ENCODE results near the gene CBLC.

CBLC gene

GRCh38 chr19:44819246-44819832, 41.6 kb downstream of the CBLC start:
- no peak for TF ChIP-seq CTCF (IDR thresholded peaks at IDR 0.05)
- Histone ChIP-seq H3K27ac (no peak overlapping the region), H3K36me3 (ENCODE audit: control insufficient read depth, insufficient read depth, low read length) (no peaks in the 10 kb centered on the region), H3K9ac (no peak overlapping the region), H3K27me3 (ENCODE audit: control insufficient read depth, insufficient read depth, low read length) (no peaks in the 10 kb centered on the region), H3K9me3 (ENCODE audit: control insufficient read depth, low read length) (no peaks in the 10 kb centered on the region), H2AFZ (no peak overlapping the region), H3K4me2 (ENCODE audit: low read length) (no peak overlapping the region), H3K79me2 (no peaks in the 10 kb centered on the region), H3K4me3 (ENCODE audit: low read depth, low read length) (no peak overlapping the region), H3K4me1 (no peaks in the 10 kb centered on the region)

- peaks cover 3% of the 10 kb centered on the region for H3K4me1 ChIP-seq
Observed at GRCh38 chr19:44820648-44821609, 43.2 kb downstream of the CBLC start.

GRCh38 chr19:44822177-44822576, 44.5 kb downstream of the CBLC start:
- no peak overlapping the region for H2AFZ ChIP-seq
- no peak overlapping the region for H3K27ac ChIP-seq

More at GRCh38 chr19:44820648-44821609, 43.2 kb downstream of the CBLC start:
- no peak for TF ChIP-seq CTCF (IDR thresholded peaks at IDR 0.05)
- Histone ChIP-seq H3K27me3 (ENCODE audit: control insufficient read depth, insufficient read depth, low read length) (no peaks in the 10 kb centered on the region), H3K4me2 (ENCODE audit: low read length) (no peak overlapping the region), H3K9ac (no peak overlapping the region), H3K79me2 (no peaks in the 10 kb centered on the region), H3K27ac (no peak overlapping the region), H2AFZ (no peak overlapping the region), H3K4me3 (ENCODE audit: low read depth, low read length) (no peak overlapping the region), H3K36me3 (ENCODE audit: control insufficient read depth, insufficient read depth, low read length) (no peaks in the 10 kb centered on the region), H3K9me3 (ENCODE audit: control insufficient read depth, low read length) (no peaks in the 10 kb centered on the region)

GRCh38 chr19:44822670-44823372, 45.1 kb downstream of the CBLC start:
- peaks cover 3% of the 10 kb centered on the region for H3K4me1 ChIP-seq
- H2AFZ ChIP-seq, result no peak overlapping the region
- no peaks in the 10 kb centered on the region for H3K79me2 ChIP-seq
- no peak overlapping the region for H3K4me3 ChIP-seq (ENCODE audit: low read depth, low read length)
- no peaks in the 10 kb centered on the region for H3K9me3 ChIP-seq (ENCODE audit: control insufficient read depth, low read length)
- H3K9ac ChIP-seq, result no peak overlapping the region
- H3K27me3 ChIP-seq (ENCODE audit: control insufficient read depth, insufficient read depth, low read length), result no peaks in the 10 kb centered on the region
- TF ChIP-seq CTCF (IDR thresholded peaks at IDR 0.05), result no peak
- no peak overlapping the region for H3K4me2 ChIP-seq (ENCODE audit: low read length)
- H3K36me3 ChIP-seq (ENCODE audit: control insufficient read depth, insufficient read depth, low read length), result no peaks in the 10 kb centered on the region
- no peak overlapping the region for H3K27ac ChIP-seq

More at GRCh38 chr19:44822177-44822576, 44.5 kb downstream of the CBLC start:
- Histone ChIP-seq H3K9ac (no peak overlapping the region), H3K79me2 (no peaks in the 10 kb centered on the region), H3K27me3 (ENCODE audit: control insufficient read depth, insufficient read depth, low read length) (no peaks in the 10 kb centered on the region), H3K36me3 (ENCODE audit: control insufficient read depth, insufficient read depth, low read length) (no peaks in the 10 kb centered on the region), H3K4me3 (ENCODE audit: low read depth, low read length) (no peak overlapping the region), H3K4me2 (ENCODE audit: low read length) (no peak overlapping the region), H3K9me3 (ENCODE audit: control insufficient read depth, low read length) (no peaks in the 10 kb centered on the region), H3K4me1 (peaks cover 3% of the 10 kb centered on the region)
- no peak for TF ChIP-seq CTCF (IDR thresholded peaks at IDR 0.05)

Measured in parathyroid adenoma (tissue), 2 donors.